Neuronal stem cell (in vitro differentiated cells): ENCODE data around the gene RTKN2.

Source experiments
- DNase-seq: peaks from one replicate; pipeline ENCODE4 v3.0.0-alpha.2; 2013; ENCODE audit warnings: low spot score
- H2AFZ ChIP-seq: one replicate; pipeline ENCODE4 v1.6.1; 2013; ENCODE audit warnings: mild to moderate bottlenecking, low read length, inconsistent platforms
- H2AK5ac ChIP-seq: 2 replicates; pipeline ENCODE4 v1.6.1; 2013; ENCODE audit warnings: low read depth, mild to moderate bottlenecking, inconsistent platforms, low read length, moderate library complexity, mixed read lengths
- H2BK120ac ChIP-seq: 2 replicates; pipeline ENCODE4 v1.6.1; 2013; ENCODE audit warnings: low read depth, mild to moderate bottlenecking, inconsistent platforms, low read length, moderate library complexity, mixed read lengths
- H2BK12ac ChIP-seq: one replicate; pipeline ENCODE4 v1.6.1; 2013; ENCODE audit warnings: low read length, inconsistent platforms
- H2BK15ac ChIP-seq: 2 replicates; pipeline ENCODE4 v1.6.1; 2013; ENCODE audit warnings: mild to moderate bottlenecking, low read length, inconsistent platforms, mixed read lengths
- H2BK5ac ChIP-seq: one replicate; pipeline ENCODE4 v1.6.1; 2013; ENCODE audit warnings: inconsistent platforms, mild to moderate bottlenecking, low read length, moderate library complexity
- H3K14ac ChIP-seq: one replicate; pipeline ENCODE4 v1.6.1; 2013; ENCODE audit warnings: low read length, inconsistent platforms
- H3K18ac ChIP-seq: 2 replicates; pipeline ENCODE4 v1.6.1; 2013; ENCODE audit warnings: low read length, inconsistent platforms
- H3K23ac ChIP-seq: 2 replicates; pipeline ENCODE4 v1.6.1; 2013; ENCODE audit warnings: low read depth, mild to moderate bottlenecking, mixed read lengths, low read length, inconsistent platforms; ENCODE audit not compliant: poor library complexity
- H3K27ac ChIP-seq: replicated peaks from 3 replicates; pipeline ENCODE4 v1.5.1; 2013; ENCODE audit warnings: low read length, inconsistent platforms
- H3K27me3 ChIP-seq, 3 experiments: 2 replicates each; pipeline ENCODE4 v1.6.1; 2013; ENCODE audit warnings: low read length in 3 of 3, mild to moderate bottlenecking in 2 of 3, inconsistent platforms in 1 of 3, low read depth in 1 of 3, mixed read lengths in 1 of 3, moderate library complexity in 1 of 3; ENCODE audit not compliant: control insufficient read depth in 3 of 3, insufficient read depth in 3 of 3
- H3K36me3 ChIP-seq, 2 donors: replicated peaks in 1 of 2; 2 replicates each; pipeline ENCODE4 v1.6.1; 2013; ENCODE audit warnings: low read length in 2 of 2; ENCODE audit not compliant: control insufficient read depth in 2 of 2, insufficient read depth in 2 of 2
- H3K4ac ChIP-seq: 2 replicates; pipeline ENCODE4 v1.6.1; 2013; ENCODE audit warnings: inconsistent platforms, mild to moderate bottlenecking, low read length, moderate library complexity
- H3K4me1 ChIP-seq, 2 donors: 1 replicate in 1 of 2; 2 replicates in 1 of 2; pipeline ENCODE4 v1.6.1; 2013; ENCODE audit warnings: low read length in 2 of 2, low read depth in 1 of 2; ENCODE audit not compliant: control insufficient read depth in 2 of 2, insufficient read depth in 1 of 2
- H3K4me2 ChIP-seq: one replicate; pipeline ENCODE4 v1.6.1; 2013; ENCODE audit warnings: mild to moderate bottlenecking, low read length, inconsistent platforms; ENCODE audit not compliant: insufficient read depth, poor library complexity, severe bottlenecking
- H3K4me3 ChIP-seq, 2 donors: 2 replicates each; pipeline ENCODE4 v1.5.1; 2013; ENCODE audit warnings: low read length in 2 of 2, mild to moderate bottlenecking in 2 of 2, inconsistent platforms in 1 of 2, moderate library complexity in 1 of 2
- H3K79me1 ChIP-seq: one replicate; pipeline ENCODE4 v1.6.1; 2013; ENCODE audit warnings: low read depth, mild to moderate bottlenecking, inconsistent platforms, low read length, moderate library complexity
- H3K9ac ChIP-seq: one replicate; pipeline ENCODE4 v1.6.1; 2013; ENCODE audit warnings: mild to moderate bottlenecking, low read depth, low read length, inconsistent platforms; ENCODE audit not compliant: poor library complexity
- H3K9me3 ChIP-seq, 2 donors: replicated peaks in 1 of 2; 2 replicates each; pipeline versions ENCODE3 to v1.6.1; 2013; ENCODE audit warnings: low read length in 2 of 2, mild to moderate bottlenecking in 2 of 2, inconsistent platforms in 1 of 2, low read depth in 1 of 2, mixed read lengths in 1 of 2, moderate library complexity in 1 of 2; ENCODE audit not compliant: control insufficient read depth in 2 of 2, insufficient read depth in 1 of 2
- H4K8ac ChIP-seq: one replicate; pipeline ENCODE4 v1.6.1; 2013; ENCODE audit warnings: low read depth, mild to moderate bottlenecking, inconsistent platforms, low read length, moderate library complexity
- H4K91ac ChIP-seq: one replicate; pipeline ENCODE4 v1.6.1; 2013; ENCODE audit warnings: low read length, low read depth, mild to moderate bottlenecking, inconsistent platforms; ENCODE audit not compliant: poor library complexity
- WGBS, 2 donors: extraction: QIAGEN DNeasy Blood & Tissue Kit; methylation state at CpG; one replicate each; pipeline ENCODE4 v1.1.7; 2013; ENCODE audit warnings: missing lambda C conversion rate in 2 of 2, mixed read lengths in 1 of 2; ENCODE audit not compliant: insufficient read length in 2 of 2, insufficient replicate concordance in 1 of 2; ENCODE audit errors: extremely low coverage in 2 of 2; 5-methylcytosine and 5-hydroxymethylcytosine counted together

The RTKN2 gene

GRCh38 chr10:62238880-62239279, 29.8 kb downstream of the RTKN2 start:
- Histone ChIP-seq H3K18ac (no peak overlapping the region), H3K27me3 (no peaks in the 10 kb centered on the region), H3K4me2 (no peak overlapping the region), H2BK15ac (no peak overlapping the region), H3K27ac (no peak overlapping the region), H3K9ac (no peak overlapping the region), H3K36me3 (peaks cover 0 to 57% of the 10 kb centered on the region in 2 donors), H2BK5ac (no peak overlapping the region), H2BK12ac (no peak overlapping the region), H2AFZ (no peak overlapping the region), H3K23ac (no peak overlapping the region), H4K91ac (no peak overlapping the region), H3K4ac (no peak overlapping the region), H3K9me3 (peaks cover 0 to 2% of the 10 kb centered on the region in 2 donors), H3K14ac (no peak overlapping the region), H3K79me1 (no peaks in the 10 kb centered on the region), H3K4me3 (no peak overlapping the region), H2BK120ac (no peak overlapping the region), H4K8ac (no peak overlapping the region), H3K4me1 (no peaks in the 10 kb centered on the region), H2AK5ac (no peak overlapping the region)
- no peak for DNase-seq
- no CpG with 5 or more reads among the region's 1 CpG for WGBS, 2 donors

- no peak overlapping the region for H3K14ac ChIP-seq
- no peaks in the 10 kb centered on the region for H3K27me3 ChIP-seq
- H3K9ac ChIP-seq = no peak overlapping the region
- no peak overlapping the region for H2BK15ac ChIP-seq
- H2BK5ac ChIP-seq = no peak overlapping the region
- H3K27ac ChIP-seq = no peak overlapping the region
- H3K79me1 ChIP-seq = no peaks in the 10 kb centered on the region
- H3K4me3 ChIP-seq = no peak overlapping the region
- H3K23ac ChIP-seq = no peak overlapping the region
- H3K4ac ChIP-seq = no peak overlapping the region
- H3K18ac ChIP-seq = no peak overlapping the region
- no peak overlapping the region for H2AK5ac ChIP-seq
- no peak overlapping the region for H3K4me2 ChIP-seq
- H2AFZ ChIP-seq = no peak overlapping the region
- H3K4me1 ChIP-seq = no peaks in the 10 kb centered on the region
- H4K8ac ChIP-seq = no peak overlapping the region
- DNase-seq = no peak
- H2BK120ac ChIP-seq = no peak overlapping the region
- H3K36me3 ChIP-seq = peaks cover 0 to 62% of the 10 kb centered on the region in 2 donors
- H4K91ac ChIP-seq = no peak overlapping the region
- H2BK12ac ChIP-seq = no peak overlapping the region
- peaks cover 0 to 2% of the 10 kb centered on the region in 2 donors for H3K9me3 ChIP-seq
Measured at GRCh38 chr10:62237966-62238365, 30.7 kb downstream of the RTKN2 start.

GRCh38 chr10:62237506-62237905, 31.1 kb downstream of the RTKN2 start:
- H3K4me3 ChIP-seq = no peak overlapping the region
- no peak overlapping the region for H3K23ac ChIP-seq
- H3K9ac ChIP-seq = no peak overlapping the region
- no peak for DNase-seq
- H2AFZ ChIP-seq = no peak overlapping the region
- no peaks in the 10 kb centered on the region for H3K27me3 ChIP-seq
- H4K8ac ChIP-seq = no peak overlapping the region
- no peak overlapping the region for H2BK120ac ChIP-seq
- peaks cover 0 to 64% of the 10 kb centered on the region in 2 donors for H3K36me3 ChIP-seq
- no peak overlapping the region for H3K18ac ChIP-seq
- WGBS, 2 donors = no CpG with 5 or more reads among the region's 2 CpGs
- H2AK5ac ChIP-seq = no peak overlapping the region
- H2BK15ac ChIP-seq = no peak overlapping the region
- H3K4me2 ChIP-seq = no peak overlapping the region
- peaks cover 0 to under 1% of the 10 kb centered on the region in 2 donors for H3K9me3 ChIP-seq
- no peaks in the 10 kb centered on the region for H3K4me1 ChIP-seq
- no peak overlapping the region for H4K91ac ChIP-seq
- no peak overlapping the region for H2BK5ac ChIP-seq
- no peak overlapping the region for H3K27ac ChIP-seq
- no peaks in the 10 kb centered on the region for H3K79me1 ChIP-seq
- no peak overlapping the region for H2BK12ac ChIP-seq
- H3K4ac ChIP-seq = no peak overlapping the region
- no peak overlapping the region for H3K14ac ChIP-seq

- no peaks in the 10 kb centered on the region for H3K79me1 ChIP-seq
- no peak overlapping the region for H2BK15ac ChIP-seq
- no peak overlapping the region for H3K18ac ChIP-seq
- no peak overlapping the region for H2AFZ ChIP-seq
- no peak overlapping the region for H2BK12ac ChIP-seq
- H3K27me3 ChIP-seq = no peaks in the 10 kb centered on the region
- no peak overlapping the region for H4K91ac ChIP-seq
- no peak for DNase-seq
- peaks cover 0 to 74% of the 10 kb centered on the region in 2 donors for H3K36me3 ChIP-seq
- no peak overlapping the region for H3K27ac ChIP-seq
- no peak overlapping the region for H3K14ac ChIP-seq
- no peak overlapping the region for H3K4me3 ChIP-seq
- H4K8ac ChIP-seq = no peak overlapping the region
- no peak overlapping the region for H3K9ac ChIP-seq
- H3K9me3 ChIP-seq = no peaks in the 10 kb centered on the region
- no peak overlapping the region for H2BK120ac ChIP-seq
- no peak overlapping the region for H3K23ac ChIP-seq
- H3K4ac ChIP-seq = no peak overlapping the region
- WGBS, 2 donors = no CpG with 5 or more reads among the region's 2 CpGs
- H2AK5ac ChIP-seq = no peak overlapping the region
- H3K4me2 ChIP-seq = no peak overlapping the region
- no peak overlapping the region for H2BK5ac ChIP-seq
- no peaks in the 10 kb centered on the region for H3K4me1 ChIP-seq
Measured at GRCh38 chr10:62234077-62234605, 34.5 kb downstream of the RTKN2 start.
